Hematopoietic multipotent progenitor cell treated with erythropoietin and hydrocortisone succinate and interleukin-3 and kit ligand, for 17 days (in vitro differentiated cells): ENCODE results near the gene WWC1.
"Not testable (repeated sequence)": the region's sequence is repeated elsewhere in the genome, so short reads cannot be mapped to it uniquely, and the experiment has no call there.

Source experiments
- DNase-seq: peaks from one replicate; pipeline ENCODE4 v3.0.0-alpha.2; 2015; ENCODE audit warnings: low spot score

Gene WWC1

DNA sequence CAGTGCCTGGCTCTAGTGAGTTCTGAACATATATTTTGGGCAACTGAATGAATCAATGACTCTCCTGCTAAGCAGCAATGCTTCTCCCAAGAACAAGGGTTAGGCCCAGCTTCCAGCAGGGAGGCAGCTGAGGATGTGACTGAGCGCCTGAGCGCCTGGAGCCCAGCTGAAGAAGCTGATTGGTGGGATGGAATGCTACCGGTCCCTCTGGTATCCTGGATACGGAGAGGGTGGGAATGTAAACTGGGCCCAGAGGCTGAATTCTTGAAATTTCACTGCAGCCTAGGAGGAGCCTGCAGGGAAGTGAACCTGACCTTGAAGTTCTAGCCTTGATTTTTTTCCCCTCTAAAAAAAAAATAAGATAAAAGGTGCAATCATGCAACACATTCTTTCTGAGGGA, 43.2 kb downstream of the WWC1 start:
- no peak for DNase-seq

DNA sequence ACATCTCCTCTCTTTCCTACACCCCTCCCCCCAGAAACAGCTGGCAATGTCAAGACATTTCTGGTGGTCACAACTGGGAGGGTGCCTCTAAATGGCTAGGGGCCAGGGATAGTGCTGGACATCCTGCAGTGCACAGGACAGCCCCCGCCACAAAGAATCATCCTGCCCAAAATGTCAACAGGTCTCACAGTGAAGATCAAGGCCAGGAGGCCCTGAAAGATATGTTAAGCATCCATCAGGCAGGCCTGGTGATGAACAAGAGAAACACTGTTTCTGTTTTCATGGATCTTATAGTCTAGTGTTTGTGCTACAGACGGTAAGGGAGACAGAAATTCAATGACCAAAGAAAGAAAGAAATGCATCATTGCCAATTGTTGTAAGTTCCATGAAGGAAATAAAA, 45.9 kb downstream of the WWC1 start:
- no peak for DNase-seq

DNA sequence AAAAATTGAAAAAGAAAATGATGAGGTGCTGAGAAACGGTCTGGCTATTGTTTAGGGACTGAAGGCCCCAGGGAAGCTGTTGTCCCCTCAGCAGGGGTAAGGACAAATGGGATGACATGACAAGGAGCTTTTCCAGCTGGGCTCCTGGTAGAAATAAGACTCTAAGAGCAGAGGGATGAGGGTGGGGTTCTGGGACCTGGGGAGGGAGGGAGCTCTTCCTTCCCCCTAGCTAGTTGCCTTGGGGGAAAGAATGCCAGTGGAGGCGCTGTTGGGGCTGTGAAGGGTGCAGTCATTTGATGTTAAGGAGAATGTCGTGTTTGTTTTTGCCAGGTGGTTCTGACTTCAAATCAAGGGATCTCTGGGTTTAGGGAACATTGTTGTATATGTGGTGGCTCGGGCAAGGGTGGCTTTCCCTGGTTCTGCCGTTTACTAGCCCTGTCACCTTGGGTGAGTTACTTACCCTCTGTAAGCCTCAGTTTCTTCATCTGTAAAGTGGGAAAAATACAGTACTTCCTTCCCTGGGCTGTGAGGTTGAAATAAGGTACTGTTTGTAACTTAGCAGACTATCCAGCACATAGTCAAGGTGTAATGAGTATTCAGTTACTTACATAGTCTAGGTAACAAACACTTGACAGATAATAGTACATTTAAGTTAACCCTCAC, 47.8 kb downstream of the WWC1 start:
- no peak for DNase-seq

DNA sequence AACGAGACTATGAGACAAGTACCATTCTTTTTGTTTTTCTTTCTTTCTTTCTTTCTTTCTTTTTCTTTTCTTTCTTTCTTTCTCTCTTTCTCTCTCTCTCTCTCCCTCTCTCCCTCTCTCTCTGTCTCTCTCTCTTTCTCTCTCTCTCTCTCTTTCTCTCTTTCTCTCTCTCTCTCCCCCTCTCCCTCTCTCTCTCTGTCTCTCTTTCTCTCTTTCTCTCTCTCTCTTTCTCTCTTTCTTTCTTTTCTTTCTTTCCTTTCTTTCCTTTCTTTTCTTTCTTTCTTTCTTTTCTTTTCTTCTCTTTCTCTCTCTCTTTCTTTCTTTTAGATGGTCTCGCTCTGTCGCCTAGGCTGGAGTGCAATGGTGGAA, 48.3 kb downstream of the WWC1 start:
- not testable (repeated sequence) for DNase-seq

DNA sequence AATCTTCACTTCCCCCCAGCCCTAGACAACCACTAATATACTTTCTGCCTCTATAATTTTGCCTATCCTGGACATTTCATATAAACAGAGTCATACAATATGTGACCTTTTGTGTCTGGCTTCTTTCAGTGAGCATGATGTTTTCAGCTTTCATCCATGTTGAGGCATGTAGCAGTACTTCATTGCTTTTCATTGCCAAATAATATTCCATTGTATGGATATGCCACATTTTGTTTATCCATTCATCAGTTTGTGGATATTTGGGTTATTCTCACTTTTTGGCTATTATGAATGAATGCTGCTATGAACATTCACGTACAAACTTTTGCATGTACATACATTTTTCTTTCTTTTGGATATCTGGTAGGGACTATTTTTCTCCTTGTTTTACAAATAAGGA, 49.0 kb downstream of the WWC1 start:
- no peak for DNase-seq

DNA sequence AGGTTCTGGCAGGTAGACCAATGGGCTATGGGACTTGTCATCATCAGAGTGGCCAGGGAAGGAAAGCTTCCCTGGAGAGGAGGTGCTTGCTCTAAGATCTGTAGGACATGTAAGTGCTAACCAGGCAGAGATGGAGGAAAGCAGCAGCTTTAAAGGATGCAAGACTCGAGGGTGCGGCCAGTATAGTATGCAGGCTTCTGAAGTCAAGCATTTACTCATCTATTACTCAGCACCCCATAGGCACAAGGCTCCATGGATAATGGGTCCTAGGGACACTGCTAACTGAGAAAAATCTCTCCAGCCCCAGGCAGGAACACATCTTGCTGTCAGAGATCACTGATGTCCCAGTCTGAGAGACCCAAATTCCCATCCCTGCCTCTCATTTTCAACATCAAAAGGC, 49.7 kb downstream of the WWC1 start:
- DNase-seq: no peak

DNA sequence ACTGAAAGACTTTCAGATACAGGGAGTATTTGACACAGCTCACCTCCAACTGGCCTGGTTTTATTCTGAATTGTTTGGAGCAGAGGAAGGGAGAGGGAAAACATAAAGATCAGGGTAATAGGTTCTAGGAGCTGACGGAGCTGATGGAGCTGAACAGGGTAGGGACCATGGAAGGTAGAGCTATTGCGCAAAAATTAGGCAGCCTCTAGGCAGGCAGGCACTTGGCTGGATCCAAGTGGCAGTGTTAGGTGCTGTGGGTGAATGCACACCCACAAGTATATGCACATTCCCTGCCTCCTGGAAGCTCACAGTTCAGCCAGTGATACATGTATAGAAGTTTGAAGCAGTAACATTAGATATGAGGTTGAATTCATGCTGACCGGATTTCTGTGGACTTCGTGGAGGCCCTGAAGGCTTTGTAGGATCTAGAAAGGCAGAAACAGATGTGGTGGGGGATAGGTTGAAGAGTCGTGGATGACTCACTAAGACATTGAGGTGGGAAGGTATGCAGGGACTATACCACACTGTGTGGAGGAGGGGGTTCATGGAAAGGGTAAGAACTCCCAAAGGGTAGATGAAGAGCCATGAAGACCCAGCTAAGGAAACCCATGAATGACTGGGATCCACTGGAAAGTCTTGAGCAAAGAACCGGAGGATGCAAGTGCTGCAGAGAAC, 50.8 kb downstream of the WWC1 start:
- DNase-seq: no peak

DNA sequence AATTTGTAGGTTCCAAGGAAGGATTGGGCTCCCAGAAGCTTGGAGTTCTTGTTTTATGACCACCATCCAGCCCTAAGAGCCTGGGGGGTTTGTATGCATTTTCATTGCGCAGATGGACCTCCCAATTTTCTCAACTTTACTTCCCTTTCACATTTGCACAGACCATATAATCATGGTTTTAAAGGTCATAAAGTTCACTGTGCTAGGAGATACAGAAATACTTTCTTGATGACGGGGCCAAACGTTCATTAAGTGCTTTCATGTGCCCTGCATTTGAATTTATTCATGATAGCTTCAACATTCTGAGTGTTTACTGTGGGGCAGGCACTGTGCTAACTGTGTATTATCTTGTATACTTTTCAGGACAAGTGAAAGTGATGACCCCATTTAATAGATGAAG, 51.5 kb downstream of the WWC1 start:
- DNase-seq: no peak

DNA sequence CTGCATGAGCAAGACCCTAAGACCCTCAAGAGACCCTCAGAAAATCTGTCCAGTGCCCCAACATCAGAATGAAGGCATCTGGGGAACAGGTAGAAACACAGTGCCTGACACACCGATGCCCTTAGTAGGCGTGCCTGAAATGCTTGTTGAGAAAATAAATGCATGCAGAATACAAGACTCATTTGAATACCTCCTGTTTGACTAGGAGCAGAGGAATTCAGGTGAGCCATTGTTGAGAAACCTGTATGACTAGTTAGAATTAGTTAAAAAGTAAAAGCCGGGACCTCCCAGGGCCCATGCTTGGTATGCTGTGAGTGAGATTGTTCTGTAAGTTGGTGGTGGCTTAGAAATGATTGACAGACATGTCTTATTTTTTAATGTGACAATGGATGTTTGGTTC, 55.0 kb downstream of the WWC1 start:
- DNase-seq: no peak

DNA sequence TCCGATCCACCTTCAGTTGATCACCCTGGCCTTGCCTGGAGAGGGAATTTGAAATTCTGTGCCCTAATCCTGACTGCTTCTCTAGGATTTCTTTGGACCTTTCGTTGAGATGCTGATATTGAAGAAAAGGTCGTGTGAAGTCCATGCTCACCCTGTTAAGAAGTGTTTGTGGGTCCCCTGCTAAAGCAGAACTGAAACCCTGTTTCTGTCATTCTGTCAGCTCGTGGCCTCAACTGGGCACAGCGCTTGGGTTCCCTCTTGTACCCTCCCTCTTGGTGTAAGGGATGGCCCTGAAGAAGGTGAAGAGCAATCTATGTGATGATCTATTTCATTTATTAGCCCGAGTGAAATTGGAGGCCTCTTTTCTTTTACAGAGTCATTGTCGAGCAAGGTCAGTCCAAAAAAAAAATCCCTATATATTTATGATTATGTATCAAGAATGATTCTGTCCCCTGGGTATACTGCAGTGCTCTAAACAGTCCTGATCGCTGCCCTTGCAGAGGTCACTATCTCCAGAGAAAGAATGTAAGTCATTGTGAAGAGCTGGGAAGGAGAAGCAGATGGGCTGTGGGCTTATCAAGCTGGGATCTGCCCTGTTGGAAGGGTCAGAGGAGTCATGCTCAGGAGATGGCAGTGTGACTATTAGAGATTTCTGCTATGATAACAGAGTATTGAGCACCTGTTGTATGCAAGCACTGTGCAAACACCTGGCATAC, 56.1 kb downstream of the WWC1 start:
- DNase-seq: no peak

DNA sequence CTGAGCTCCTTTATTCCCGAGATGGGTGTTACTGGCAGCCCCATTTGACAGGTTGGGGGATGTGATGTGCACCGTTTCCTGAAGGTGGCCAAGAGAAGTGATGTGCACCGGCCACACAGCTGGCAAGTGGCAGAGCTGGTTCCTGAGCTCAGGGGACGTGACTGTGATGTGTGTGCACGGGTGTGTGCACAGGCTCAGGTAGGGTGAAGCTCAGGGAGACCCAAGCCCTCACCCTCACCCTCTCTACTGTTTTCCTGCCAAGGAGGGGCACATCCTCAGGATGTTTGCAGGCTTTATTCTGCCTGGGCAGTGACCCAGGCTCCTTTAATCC, 56.6 kb downstream of the WWC1 start:
- no peak for DNase-seq

DNA sequence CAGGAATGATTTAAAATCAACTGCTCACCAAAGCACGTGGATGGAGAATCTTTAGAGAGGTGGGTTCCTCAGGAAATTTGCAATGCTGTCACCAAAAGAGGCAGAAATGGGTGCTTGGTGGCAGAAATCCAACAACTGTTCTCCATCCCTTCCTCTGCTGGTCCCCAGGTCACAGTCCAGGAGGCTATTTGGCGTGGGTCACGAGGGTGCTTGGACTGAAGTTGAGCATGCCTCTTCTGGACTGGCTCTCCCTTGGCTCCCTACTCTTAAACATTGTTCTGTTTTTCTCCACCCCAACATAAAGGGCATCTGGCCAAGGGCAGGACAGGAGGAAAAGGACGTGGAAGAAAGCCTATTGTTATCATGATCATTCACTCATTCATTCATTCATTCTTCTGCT, 58.9 kb downstream of the WWC1 start:
- no peak for DNase-seq

DNA sequence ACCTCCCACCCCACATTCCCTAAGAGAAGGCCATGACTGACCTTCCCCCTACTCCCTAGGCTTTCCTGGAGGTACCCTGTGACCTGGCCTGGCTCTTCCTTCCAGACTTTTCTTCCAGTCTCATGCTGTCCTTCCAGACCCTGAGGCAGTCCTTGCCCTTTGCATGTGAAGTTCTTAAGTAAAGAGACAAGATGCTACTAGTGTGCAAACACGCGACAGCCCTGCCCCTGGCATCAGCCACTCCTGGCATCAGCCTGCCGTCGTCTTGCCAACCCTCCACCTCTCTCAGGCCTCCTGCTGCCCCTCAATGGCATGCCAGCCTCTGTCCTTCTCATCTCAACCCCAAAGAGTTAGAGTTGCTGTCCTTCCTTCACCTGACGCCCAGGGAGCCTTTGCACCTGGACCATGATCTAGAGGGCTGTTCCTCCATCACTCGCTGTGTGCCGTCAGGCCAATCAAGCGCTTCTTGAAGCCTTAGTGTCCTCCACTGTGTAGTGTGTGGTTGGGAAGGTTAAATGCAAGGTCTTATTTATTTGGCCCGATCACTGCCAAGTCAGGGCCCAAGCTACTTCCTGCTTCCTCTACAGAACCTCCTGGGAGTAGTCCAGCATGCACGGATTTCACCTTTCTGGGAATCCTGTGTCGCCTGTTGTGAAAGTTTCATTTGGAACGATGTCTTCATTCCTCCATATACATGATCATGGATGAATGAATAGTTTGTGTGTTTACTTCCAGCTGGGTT, 61.9 kb downstream of the WWC1 start:
- DNase-seq: no peak

DNA sequence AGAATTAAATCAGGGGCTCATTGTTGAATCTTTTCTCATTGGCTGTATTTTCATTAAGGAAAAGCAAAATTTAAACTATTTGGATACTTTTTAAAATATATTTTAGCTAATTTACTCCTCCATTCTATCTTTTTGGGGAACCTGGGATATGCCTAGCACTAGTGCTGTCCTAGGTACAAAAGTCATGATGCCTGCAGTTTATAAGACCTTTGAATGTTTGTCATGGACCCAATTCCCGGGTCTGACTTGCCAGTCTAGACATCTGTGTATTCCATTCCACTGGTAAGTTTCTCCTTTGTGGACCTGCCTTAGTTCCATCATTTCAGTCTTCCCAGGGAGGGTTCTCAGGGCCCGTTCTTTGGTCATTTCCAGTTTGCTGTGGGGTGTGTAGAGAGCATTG, 63.0 kb downstream of the WWC1 start:
- no peak for DNase-seq

DNA sequence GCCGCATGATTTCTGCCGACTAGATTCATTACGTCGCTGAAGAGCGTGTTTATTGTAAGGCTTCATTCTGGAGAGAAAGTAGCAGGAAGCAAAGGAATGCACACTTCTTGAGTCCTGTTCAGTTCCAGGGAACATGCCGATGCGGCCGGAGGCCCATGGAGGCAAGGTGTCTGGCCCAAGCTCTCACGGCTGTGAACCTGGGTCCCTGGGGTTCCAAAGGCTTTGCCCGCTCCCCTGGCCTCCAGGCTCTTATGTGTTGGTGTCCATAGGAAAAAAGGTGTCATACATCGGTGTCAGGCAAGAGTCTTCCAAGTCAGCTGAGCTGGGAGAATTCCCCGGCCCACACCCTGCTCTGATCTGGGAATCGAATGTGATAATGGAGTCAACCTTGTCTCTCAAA, 64.7 kb downstream of the WWC1 start:
- DNase-seq: no peak

DNA sequence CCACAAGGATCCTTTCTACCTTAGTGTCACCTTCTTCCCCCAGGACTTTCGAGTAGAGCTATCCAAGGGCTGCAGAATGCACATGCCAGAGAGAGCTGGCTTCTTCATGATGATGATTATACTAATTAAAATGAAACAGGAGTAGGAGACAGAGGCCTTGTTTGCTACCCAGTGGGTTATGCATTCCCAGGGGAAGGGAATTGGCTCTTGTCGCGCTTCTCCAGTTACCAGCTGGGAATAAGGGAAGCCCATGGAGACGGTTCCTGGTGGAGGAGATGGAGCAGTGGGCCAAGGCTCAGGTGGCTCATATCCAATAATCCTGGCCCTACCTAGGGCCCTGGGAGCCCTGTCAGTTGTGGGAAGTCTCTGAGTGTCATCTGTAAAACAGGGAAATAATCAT, 65.1 kb downstream of the WWC1 start:
- no peak for DNase-seq

DNA sequence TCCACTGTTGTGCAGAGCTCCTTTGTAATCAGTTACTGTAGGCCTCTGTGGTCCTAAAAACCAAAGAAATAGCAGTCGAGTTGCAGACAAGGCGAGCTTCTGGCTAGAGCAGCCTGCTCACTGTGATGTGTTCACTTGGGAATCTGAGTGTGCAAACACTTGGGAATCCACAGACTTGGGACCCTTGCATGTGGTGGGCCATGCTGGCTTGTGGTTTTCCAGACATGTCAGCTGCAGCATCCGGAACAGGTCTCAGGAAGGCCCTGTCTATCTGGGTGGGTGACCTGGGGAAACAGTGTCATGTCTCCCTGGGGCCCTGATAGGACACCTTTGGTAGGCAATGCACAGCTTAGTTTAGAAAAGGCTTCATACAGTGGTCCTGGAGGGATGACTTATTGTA, 66.4 kb downstream of the WWC1 start:
- DNase-seq: no peak

DNA sequence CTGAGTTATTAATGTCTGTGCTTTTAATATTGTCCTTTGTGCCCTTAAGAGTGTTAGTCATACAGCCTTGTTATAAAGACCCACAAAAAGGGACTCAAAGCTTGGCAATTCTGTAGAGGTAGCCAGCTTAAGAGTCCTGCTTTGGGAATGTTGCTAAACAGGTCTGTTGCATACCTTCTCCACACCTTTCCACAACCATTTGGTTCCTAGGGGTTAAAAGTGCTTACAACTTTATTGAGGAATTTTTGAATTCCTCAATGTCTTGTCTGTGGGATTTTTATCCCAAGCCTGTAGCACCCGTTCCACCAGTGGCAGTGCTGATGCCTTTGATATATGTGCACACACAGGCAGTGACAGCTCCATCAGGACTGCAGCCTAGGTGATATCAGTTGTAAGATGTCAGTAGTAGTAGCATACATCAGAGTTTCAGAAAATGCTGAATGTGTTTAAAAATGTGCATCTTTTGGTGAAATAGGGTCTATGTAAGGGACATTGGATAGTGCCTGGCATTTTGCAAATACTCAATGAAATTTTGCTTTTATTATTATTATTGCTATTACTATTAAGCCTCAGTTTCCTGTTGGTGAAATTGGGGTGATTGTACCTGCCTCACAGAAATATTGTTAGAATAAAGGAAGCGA, 68.5 kb downstream of the WWC1 start:
- no peak for DNase-seq

DNA sequence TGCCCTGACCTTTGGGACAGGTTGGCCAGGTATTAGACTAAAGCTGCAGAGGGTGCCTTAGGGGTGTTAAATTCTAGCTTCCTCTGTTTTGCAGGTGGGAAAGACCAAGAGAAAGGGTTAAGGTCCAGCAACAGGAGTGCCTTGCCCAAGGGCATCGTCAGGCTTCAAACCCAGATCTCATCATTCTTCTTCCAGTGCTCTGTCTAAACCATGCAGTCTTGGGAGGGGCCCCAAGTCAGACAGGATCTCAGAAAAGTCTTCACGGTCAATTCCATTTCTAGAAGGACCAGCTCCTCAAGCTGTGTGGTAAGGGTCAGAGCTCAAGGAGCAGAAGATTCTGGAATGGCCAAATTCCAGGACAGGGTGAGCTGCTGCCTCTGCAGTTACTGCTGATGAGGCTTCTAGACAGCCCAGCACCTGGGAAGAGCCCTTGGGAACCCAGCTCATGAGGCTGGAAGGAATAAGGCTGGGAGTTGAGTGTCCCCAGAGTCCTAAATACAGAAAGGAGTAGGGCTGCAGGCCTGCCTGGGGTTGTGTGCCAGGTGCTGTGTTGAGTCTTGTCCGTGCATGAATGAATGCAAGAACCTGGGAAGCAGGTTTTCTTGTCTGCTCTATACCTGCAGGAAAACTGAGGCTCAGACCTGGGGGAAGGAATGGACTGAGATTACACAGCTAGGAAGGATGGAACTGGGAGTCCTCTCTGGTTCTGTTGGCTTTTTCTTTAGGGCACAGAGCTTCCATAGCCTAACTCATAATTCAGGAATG, 69.3 kb downstream of the WWC1 start:
- no peak for DNase-seq

DNA sequence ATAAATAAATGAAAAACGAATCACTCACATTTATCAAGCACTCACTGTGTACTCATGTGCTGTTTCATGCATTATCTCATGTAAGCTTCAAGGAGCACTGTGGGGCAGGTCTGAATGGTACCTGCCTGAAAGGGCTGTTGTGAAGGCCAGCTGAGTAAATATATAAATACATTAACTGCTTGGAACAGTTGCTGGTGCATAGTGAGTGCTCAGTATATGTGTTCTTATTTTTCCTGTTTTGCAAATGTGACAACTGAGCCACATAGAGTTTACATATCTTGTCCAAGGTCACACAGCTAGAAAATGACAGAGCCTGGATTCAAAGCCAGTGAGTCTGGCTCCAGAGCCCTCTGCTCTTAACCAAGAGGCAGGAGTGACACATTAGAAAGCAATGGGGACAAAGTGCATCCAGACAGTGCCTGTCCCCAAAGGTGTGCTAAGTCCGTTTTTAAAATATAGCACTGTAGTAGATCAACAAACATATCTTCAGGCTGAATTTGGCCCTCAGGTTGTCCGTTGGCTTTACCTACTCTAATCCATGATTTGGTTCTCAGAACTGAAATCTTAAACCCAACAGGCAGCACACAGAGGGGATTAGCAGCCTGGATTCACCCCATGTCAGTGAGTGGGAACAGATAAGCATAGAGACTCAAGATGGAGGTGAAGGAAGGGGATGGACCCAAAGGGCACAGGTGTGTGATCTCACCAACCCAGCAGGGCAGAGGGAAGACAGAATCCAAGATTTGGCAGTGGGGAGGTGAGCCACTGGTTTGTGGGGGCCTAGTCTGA, 70.8 kb downstream of the WWC1 start:
- DNase-seq: no peak

DNA sequence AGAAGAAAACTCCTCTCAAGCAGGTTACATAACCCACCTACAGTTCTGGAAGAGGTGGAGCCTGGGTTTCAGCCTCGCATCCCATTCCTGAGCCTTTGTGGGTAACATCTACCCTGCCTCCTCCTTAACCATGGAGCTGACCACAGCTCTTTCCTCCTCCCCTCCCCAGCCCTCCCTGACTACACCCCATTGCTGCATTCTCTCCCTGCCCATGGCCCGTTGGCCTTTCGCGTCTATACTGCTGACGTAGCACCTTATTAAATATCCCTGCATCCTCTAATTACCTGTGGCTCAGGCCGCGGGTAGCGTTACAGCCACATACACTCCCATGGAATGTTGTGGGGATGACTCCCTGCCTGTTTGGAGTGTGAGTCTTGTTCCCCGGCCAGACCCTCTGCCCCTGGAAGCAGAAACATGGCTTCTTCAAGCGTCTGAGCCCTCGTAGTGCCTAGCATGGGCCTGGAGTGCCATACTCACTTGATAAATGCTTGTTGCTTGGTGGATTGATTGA, 72.8 kb downstream of the WWC1 start:
- no peak for DNase-seq
